ENCODE data around the gene NSF. TPM values are rescaled to one million over a fixed set of nuclear protein-coding genes. Genes with fewer than 3 reads are reported as not detected.
"Not testable (repeated sequence)": the region's sequence is repeated elsewhere in the genome, so short reads cannot be mapped to it uniquely, and the experiment has no call there.

Gene NSF
- polyA plus RNA-seq, 1 experiment, result 86.2 TPM

DNA sequence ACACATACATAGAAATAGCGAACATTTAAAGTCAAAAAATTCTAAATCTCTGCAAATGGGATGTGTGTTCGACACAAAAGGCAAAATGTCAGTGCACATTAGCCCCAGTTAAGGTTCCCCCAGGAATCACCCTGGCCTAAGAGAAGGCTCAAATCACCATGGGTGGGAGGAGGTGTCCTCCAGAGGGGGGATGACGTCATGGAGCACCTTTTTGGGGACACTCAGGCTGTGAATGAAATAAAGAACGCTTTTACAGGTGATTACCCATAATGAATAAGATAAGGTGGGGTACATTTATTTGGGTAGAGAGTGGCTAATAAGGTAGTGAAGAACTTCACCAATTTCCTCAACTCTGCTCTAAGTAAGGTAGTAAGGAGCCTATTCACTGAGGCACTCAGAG lies 201.6 kb downstream of the NSF start:
- TF ChIP-seq, protein P1, sequence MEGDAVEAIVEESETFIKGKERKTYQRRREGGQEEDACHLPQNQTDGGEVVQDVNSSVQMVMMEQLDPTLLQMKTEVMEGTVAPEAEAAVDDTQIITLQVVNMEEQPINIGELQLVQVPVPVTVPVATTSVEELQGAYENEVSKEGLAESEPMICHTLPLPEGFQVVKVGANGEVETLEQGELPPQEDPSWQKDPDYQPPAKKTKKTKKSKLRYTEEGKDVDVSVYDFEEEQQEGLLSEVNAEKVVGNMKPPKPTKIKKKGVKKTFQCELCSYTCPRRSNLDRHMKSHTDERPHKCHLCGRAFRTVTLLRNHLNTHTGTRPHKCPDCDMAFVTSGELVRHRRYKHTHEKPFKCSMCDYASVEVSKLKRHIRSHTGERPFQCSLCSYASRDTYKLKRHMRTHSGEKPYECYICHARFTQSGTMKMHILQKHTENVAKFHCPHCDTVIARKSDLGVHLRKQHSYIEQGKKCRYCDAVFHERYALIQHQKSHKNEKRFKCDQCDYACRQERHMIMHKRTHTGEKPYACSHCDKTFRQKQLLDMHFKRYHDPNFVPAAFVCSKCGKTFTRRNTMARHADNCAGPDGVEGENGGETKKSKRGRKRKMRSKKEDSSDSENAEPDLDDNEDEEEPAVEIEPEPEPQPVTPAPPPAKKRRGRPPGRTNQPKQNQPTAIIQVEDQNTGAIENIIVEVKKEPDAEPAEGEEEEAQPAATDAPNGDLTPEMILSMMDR (IDR thresholded peaks at IDR 0.05; ENCODE audit: low read depth, low read length), result no peak
- H3K9me3 ChIP-seq (ENCODE audit: control insufficient read depth, insufficient read depth, low read length), result peaks cover 11% of the 10 kb centered on the region
- no peak overlapping the region for H3K4me3 ChIP-seq (ENCODE audit: low read depth, low read length)
- ChIA-PET CTCF (no interaction called here), POLR2A (no interaction called here)
- no peak overlapping the region for H3K27ac ChIP-seq (ENCODE audit: low read depth, low read length)
- H3K27me3 ChIP-seq (ENCODE audit: control insufficient read depth, insufficient read depth, low read length), result peaks cover 60% of the 10 kb centered on the region
- DNase-seq (ENCODE audit: low read depth, low spot score), result no peak

GRCh38 chr17:46793023-46793422 lies 202.6 kb downstream of the NSF start:
- DNase-seq (ENCODE audit: low read depth, low spot score); H3K4me3 ChIP-seq (ENCODE audit: low read depth, low read length); POLR2A ChIA-PET; H3K27ac ChIP-seq (ENCODE audit: low read depth, low read length); CTCF ChIA-PET: not testable (repeated sequence)
- Histone ChIP-seq H3K9me3 (ENCODE audit: control insufficient read depth, insufficient read depth, low read length) (peaks cover 11% of the 10 kb centered on the region), H3K27me3 (ENCODE audit: control insufficient read depth, insufficient read depth, low read length) (peaks cover 65% of the 10 kb centered on the region)

DNA sequence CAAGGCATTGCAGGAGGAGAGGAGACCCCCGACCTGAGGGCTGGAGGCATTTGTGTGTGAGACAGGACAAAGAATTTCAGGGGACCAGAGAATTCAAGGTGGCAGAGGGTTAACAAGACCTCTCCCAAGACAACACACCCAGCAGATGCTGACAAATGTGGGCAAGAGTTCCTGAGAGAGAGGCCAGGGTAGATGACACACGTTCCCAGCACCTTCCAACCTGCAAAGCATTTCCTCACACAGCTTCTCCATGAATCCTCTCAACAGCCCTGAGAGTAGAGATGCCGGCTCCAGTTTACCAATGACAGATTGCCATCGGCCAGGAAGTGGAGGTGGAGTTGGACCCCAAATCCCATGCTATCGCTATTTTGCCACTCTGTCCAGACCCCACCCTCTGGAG lies 203.1 kb downstream of the NSF start:
- Histone ChIP-seq H3K27ac (ENCODE audit: low read depth, low read length) (no peak overlapping the region), H3K27me3 (ENCODE audit: control insufficient read depth, insufficient read depth, low read length) (peaks cover 64% of the 10 kb centered on the region), H3K4me3 (ENCODE audit: low read depth, low read length) (no peak overlapping the region), H3K9me3 (ENCODE audit: control insufficient read depth, insufficient read depth, low read length) (peaks cover 11% of the 10 kb centered on the region)
- TF ChIP-seq, protein P1 (IDR thresholded peaks at IDR 0.05; ENCODE audit: low read depth, low read length), result no peak
- ChIA-PET CTCF (interaction anchor here (1.0 kb wide), 1 partner anchor 8 kb away, joined by 3 read pairs; no protein-coding TSS in a partner anchor), POLR2A (no interaction called here)
- no peak for DNase-seq (ENCODE audit: low read depth, low spot score)

GRCh38 chr17:46794318-46794717 lies 203.8 kb downstream of the NSF start:
- Histone ChIP-seq H3K27me3 (ENCODE audit: control insufficient read depth, insufficient read depth, low read length) (peaks cover 58% of the 10 kb centered on the region), H3K27ac (ENCODE audit: low read depth, low read length) (no peak overlapping the region), H3K9me3 (ENCODE audit: control insufficient read depth, insufficient read depth, low read length) (peaks cover 7% of the 10 kb centered on the region), H3K4me3 (ENCODE audit: low read depth, low read length) (no peak overlapping the region)
- no peak for DNase-seq (ENCODE audit: low read depth, low spot score)
- TF ChIP-seq, protein P1 (IDR thresholded peaks at IDR 0.05; ENCODE audit: low read depth, low read length), result no peak
- POLR2A ChIA-PET, result no interaction called here
- CTCF ChIA-PET, result interaction anchor here (1.0 kb wide), 1 partner anchor 9 kb away, joined by 3 read pairs; no protein-coding TSS in a partner anchor

GRCh38 chr17:46795379-46795952 lies 205.0 kb downstream of the NSF start:
- ChIA-PET POLR2A (no interaction called here), CTCF (interaction anchor here (0.7 kb wide), 1 partner anchor 40 kb away, joined by 3 read pairs; no protein-coding TSS in a partner anchor)
- Histone ChIP-seq H3K9me3 (ENCODE audit: control insufficient read depth, insufficient read depth, low read length) (no peaks in the 10 kb centered on the region; the same call in 1 of the 2 replicates), H3K4me3 (ENCODE audit: low read depth, low read length) (no peak overlapping the region), H3K27ac (ENCODE audit: low read depth, low read length) (no peak overlapping the region), H3K27me3 (ENCODE audit: control insufficient read depth, insufficient read depth, low read length) (peaks cover 52% of the 10 kb centered on the region)
- TF ChIP-seq, protein P1 (IDR thresholded peaks at IDR 0.05; ENCODE audit: low read depth, low read length), result no peak
- no peak for DNase-seq (ENCODE audit: low read depth, low spot score)

Data from AG04450 (cell line).